ENCODE data around the gene NF1.

NF1 gene

DNA sequence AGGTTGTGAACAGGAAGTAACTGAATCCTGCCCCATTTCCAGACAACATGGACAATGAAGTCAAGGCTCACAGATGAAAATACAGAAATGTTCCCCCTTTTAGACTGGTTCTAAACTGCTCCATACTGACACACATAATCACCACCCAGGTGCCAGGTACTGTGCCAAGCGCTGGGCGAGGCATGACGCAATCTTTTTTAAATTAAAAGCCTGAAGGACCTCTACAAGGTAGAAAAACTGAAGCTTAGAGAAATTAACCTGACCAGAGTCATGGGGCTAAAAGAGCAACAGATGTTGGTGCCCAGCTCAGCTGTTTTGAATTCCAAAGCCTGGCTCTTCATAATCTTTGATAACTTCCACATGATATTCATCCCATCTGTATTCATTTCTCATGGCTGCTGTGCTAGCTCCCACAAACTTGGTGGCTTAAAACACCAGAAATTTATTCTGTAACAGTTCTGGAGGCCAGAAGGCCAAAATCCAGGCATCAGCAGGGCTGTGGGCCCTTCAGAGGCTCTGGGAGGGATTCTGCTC lies 291.8 kb downstream of the NF1 start:
- TF ChIP-seq CTCF (IDR thresholded peaks at IDR 0.05; ENCODE audit: control insufficient read depth, extremely low read depth, insufficient read depth): no peak
- no peak overlapping the region for H3K4me3 ChIP-seq (ENCODE audit: low read depth, low read length)
- no peak for DNase-seq (ENCODE audit: low read depth)

DNA sequence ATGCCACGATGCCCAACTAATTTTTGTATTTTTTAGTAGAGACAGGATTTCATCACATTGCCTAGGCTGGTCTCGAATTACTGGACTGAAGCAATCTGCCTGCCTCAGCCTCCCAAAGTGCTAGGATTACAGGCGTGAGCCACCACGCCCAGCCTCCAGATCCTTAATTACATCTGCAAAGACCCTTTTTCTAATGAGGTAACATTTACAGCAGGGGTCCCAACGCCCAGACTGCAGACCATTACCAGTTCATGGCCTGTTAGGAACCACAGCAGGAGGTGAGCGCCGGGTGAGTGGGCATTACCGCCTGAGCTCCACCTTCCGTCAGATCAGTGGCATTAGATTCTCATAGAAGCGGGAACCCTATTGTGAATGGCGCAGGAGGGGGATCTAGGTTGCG lies 292.7 kb downstream of the NF1 start:
- no peak overlapping the region for H3K4me3 ChIP-seq (ENCODE audit: low read depth, low read length)
- TF ChIP-seq CTCF (IDR thresholded peaks at IDR 0.05; ENCODE audit: control insufficient read depth, extremely low read depth, insufficient read depth): no peak
- DNase-seq (ENCODE audit: low read depth): no peak

- H3K4me3 ChIP-seq (ENCODE audit: low read depth, low read length): no peak overlapping the region
- TF ChIP-seq CTCF (IDR thresholded peaks at IDR 0.05; ENCODE audit: control insufficient read depth, extremely low read depth, insufficient read depth): no peak
- no peak for DNase-seq (ENCODE audit: low read depth)
These were observed 293.6 kb downstream of the NF1 start for GRCh38 chr17:31388351-31388750.

DNA sequence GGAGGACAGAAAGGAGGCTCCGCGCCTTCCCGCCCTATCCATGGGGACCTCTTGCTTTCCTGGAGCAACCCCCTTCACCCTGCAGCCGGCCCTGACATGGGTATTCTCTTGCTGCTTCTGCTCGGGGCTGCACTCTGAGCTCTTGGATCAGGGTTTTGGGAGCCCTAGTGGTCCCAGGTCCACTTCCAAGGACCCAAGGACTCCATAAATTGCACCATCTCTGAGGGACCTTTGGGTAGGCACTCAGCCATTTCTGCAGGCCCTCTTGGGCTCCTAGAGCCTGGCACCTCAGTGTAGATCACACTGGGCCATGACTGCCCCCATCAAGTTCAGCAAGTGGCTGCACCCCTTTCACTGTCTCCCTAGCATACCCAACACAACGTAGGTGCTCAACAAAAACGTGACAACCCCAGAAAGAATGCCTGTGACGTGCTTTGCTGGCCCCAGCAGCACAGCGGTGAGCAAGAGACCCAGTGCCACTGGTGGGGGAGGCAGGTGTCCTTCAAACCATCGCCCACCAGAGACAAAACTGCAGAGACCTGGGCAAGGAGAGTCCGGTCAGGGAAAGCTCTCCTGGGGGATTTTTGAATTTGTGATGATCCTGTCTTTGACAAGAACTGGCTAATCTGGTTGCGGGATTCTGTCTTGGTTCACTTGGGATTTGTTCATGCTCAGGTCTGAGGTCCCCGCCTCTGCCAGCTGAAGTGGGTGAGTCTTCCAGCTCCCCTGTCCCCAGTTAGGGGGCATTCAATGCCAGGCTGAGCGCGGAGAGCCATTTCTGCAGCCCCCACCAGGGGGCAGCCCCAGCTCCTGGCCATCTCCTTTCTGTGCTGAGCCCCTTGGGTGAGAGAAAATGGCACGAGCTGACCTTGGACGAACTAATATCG lies 294.2 kb downstream of the NF1 start:
- no peak for DNase-seq (ENCODE audit: low read depth)
- H3K4me3 ChIP-seq (ENCODE audit: low read depth, low read length): no peak overlapping the region
- TF ChIP-seq CTCF (IDR thresholded peaks at IDR 0.05; ENCODE audit: control insufficient read depth, extremely low read depth, insufficient read depth): peak; percentile 47

GRCh38 chr17:31389657-31390381 lies 295.0 kb downstream of the NF1 start:
- TF ChIP-seq CTCF (IDR thresholded peaks at IDR 0.05; ENCODE audit: control insufficient read depth, extremely low read depth, insufficient read depth): no peak
- H3K4me3 ChIP-seq (ENCODE audit: low read depth, low read length): no peak overlapping the region
- no peak for DNase-seq (ENCODE audit: low read depth)

GRCh38 chr17:31390426-31390747 lies 295.6 kb downstream of the NF1 start:
- no peak for DNase-seq (ENCODE audit: low read depth)
- no peak overlapping the region for H3K4me3 ChIP-seq (ENCODE audit: low read depth, low read length)
- no peak for TF ChIP-seq CTCF (IDR thresholded peaks at IDR 0.05; ENCODE audit: control insufficient read depth, extremely low read depth, insufficient read depth)

All from LNCaP clone FGC (cell line).